Measurements from ENCODE around the gene GFPT2.

The GFPT2 gene

GRCh38 chr5:180283026-180283615 is 70.0 kb downstream of the GFPT2 start:
- no peak overlapping the region for H3K4me3 ChIP-seq
- no peak for TF ChIP-seq CTCF (IDR thresholded peaks at IDR 0.05)
- DNase-seq (ENCODE audit: low spot score): no peak

GRCh38 chr5:180282281-180282680 is 70.9 kb downstream of the GFPT2 start:
- no peak for TF ChIP-seq CTCF (IDR thresholded peaks at IDR 0.05)
- no peak overlapping the region for H3K27ac ChIP-seq

More at GRCh38 chr5:180283026-180283615, 70.0 kb downstream of the GFPT2 start:
- H3K27ac ChIP-seq: no peak overlapping the region

GRCh38 chr5:180281706-180282105 is 71.4 kb downstream of the GFPT2 start:
- Histone ChIP-seq H3K4me3 (no peak overlapping the region), H3K27ac (no peak overlapping the region)
- no peak for TF ChIP-seq CTCF (IDR thresholded peaks at IDR 0.05)
- no peak for DNase-seq (ENCODE audit: low spot score)

More at GRCh38 chr5:180282281-180282680, 70.9 kb downstream of the GFPT2 start:
- no peak for DNase-seq (ENCODE audit: low spot score)
- H3K4me3 ChIP-seq: no peak overlapping the region

GRCh38 chr5:180274695-180275094 is 78.4 kb downstream of the GFPT2 start:
- H3K4me3 ChIP-seq: no peak overlapping the region

GRCh38 chr5:180271221-180271620 is 81.9 kb downstream of the GFPT2 start:
- Histone ChIP-seq H3K4me3 (no peak overlapping the region), H3K27ac (no peak overlapping the region)
- TF ChIP-seq CTCF (IDR thresholded peaks at IDR 0.05): no peak
- DNase-seq (ENCODE audit: low spot score): no peak

More at GRCh38 chr5:180274695-180275094, 78.4 kb downstream of the GFPT2 start:
- TF ChIP-seq CTCF (IDR thresholded peaks at IDR 0.05): no peak
- no peak for DNase-seq (ENCODE audit: low spot score)
- H3K27ac ChIP-seq: no peak overlapping the region

- DNase-seq (ENCODE audit: low spot score): no peak
- Histone ChIP-seq H3K27ac (no peak overlapping the region), H3K4me3 (peak overlapping the region; percentile 30)
- TF ChIP-seq CTCF (IDR thresholded peaks at IDR 0.05): no peak
These were observed 93.9 kb downstream of the GFPT2 start for GRCh38 chr5:180259260-180259611.

GRCh38 chr5:180253036-180253824 is 99.9 kb downstream of the GFPT2 start:
- DNase-seq (ENCODE audit: low spot score): no peak
- TF ChIP-seq CTCF (IDR thresholded peaks at IDR 0.05): no peak
- Histone ChIP-seq H3K27ac (no peak overlapping the region), H3K4me3 (no peak overlapping the region)
